GM18858 (cell line): ENCODE measurements around the gene THOC2.
"Not testable (repeated sequence)": the region's sequence is repeated elsewhere in the genome, so short reads cannot be mapped to it uniquely, and the experiment has no call there.

ENCODE experiments used
- ATAC-seq: cut with Tn5 transposase; IDR thresholded peaks from one replicate; pipeline ENCODE4 v1.9.1; 2021; ENCODE audit not compliant: unreplicated experiment

THOC2 gene

GRCh38 chrX:123675154-123675553 is 57.7 kb downstream of the THOC2 start:
- no peak for ATAC-seq

DNA sequence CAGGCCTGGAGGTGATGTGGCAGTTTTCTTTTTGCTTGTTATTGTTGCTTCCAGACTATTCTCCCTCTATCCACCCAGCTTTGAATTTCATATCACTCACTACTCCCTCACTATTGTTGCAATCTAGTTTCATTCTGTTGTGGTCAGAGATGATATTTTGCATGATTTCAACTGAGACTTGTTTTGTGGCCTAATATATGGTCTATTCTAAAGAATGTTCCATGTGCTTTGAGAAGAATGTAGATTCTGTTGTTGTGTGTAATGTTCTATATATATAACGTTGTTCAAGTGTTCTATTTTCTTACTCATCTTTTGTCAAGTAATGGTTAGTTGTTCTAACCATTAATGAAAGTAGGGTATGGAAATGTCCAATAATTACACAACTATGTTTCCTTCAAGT is 59.0 kb downstream of the THOC2 start:
- ATAC-seq, result no peak

DNA sequence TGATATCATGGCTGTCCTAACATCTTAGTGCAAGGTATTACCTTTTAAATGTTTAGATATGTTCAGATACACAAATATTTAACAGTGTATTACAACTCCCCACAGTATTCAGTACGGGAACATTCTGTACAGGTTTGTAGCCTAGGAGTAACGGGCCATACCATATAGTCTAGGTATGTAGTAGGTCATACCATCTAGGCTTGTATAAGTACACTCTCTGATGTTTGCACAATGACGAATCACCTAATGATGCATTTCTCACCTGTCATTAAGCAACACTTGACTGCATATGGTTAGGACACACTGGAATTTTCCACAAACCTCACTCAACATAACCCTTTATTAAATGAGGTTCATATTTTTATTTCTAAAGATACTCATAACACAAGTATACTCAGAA is 67.7 kb downstream of the THOC2 start:
- ATAC-seq, result no peak

- ATAC-seq, result not testable (repeated sequence)
Measured at GRCh38 chrX:123664467-123665167, 68.2 kb downstream of the THOC2 start.

DNA sequence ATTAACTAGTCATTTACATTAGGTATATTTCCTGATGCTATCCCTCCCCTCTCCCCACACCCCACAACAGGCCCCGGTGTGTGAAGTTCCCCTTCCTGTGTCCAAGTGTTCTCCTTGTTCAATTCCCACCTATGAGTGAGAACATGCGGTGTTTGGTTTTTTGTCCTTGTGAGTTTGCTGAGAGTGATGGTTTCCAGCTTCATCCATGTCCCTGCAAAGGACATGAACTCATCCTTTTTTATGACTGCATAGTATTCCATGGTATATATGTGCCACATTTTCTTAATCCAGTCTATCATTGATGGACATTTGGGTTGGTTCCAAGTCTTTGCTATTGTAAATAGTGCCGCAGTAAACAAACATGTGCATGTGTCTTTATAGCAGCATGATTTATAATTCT is 69.1 kb downstream of the THOC2 start:
- not testable (repeated sequence) for ATAC-seq

DNA sequence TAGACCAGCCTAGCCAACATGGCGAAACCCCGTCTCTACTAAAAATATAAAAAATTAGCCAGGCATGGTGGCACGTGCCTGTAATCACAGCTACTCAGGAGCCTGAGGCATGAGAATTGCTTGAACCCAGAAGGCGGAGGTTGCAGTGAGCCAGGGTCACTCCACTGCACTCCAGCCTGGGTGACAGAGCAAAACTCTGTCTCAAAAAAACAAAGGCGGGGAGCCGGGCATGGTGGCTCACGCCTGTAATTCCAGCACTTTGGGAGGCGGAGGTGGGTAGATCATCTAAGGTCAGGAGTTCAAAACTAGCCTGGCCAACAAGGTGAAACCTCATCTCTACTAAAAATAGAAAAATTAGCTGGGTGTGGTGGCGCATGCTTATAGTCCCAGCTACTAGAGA is 76.3 kb downstream of the THOC2 start:
- not testable (repeated sequence) for ATAC-seq

- ATAC-seq, result not testable (repeated sequence)
Measured at GRCh38 chrX:123648811-123649181, 84.1 kb downstream of the THOC2 start.

DNA sequence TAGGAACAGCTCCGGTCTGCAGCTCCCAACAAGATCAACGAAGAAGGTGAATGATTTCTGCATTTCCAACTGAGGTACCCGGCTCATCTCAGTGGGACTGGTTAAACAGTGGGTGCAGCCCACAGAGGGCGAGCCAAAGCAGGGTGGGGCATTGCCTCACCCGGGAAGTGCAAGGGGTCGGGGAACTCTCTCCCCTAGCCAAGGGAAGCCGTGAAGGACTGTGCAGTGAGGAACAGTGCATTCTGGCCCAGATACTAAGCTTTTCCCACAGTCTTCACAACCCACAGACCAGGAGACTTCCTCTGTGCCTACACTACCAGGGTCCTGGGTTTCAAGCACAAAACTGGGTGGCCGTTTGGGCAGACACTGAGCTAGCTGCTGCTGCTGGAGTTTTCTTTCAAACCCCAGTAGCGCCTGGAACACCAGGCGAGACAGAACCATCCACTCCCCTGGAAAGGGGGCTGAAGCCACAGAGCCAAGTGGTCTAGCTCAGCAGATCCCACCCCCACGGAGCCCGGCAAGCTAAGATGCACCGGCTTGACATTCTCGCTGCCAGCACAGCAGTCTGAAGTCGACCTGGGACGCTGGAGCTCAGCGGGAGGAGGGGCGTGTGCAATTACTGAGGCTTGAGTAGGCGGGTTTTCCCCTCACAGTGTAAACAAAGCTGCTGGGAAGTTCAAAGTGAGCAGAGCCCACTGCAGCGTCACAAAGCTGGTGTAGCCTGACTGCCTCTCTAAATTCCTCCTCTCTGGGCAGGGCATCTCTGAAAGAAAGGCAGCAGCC is 84.6 kb downstream of the THOC2 start:
- ATAC-seq, result no peak

DNA sequence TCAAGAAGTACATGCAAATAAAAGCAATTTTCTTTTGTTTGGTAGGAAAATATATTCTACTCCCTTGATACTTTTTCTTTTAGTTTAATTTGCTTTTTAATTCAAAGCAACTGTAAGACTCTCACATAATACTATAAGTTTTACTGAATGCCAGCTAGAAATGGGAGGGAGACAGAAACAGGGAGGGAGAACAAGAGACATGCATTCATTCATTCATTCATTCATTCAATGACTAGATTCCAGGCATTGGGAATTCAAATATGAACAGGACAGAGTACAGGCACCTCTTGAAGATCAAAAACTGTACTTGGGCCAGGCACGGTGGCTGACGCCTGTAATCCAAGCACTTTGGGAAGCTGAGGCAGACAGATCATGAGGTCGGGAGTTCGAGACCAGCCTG is 85.6 kb downstream of the THOC2 start:
- no peak for ATAC-seq

DNA sequence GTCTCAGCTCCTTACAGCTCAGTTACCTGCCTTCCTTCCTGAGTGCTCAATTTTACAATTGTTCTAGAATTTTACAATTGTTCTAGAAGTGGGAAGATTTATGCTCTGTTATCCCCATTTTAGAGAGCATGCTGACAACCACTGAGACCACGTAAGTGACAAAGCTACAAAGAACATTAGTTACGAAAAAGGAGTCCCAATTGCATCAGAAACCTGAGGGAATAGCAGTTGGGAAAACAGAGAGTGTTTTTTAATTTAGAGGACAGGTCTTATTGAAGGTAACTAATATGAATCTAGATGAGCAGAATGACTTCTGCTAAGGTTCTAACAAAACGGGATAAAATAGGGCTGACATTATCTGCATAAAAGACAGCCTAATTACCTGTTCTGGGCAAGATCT is 103.3 kb downstream of the THOC2 start:
- no peak for ATAC-seq

- no peak for ATAC-seq
Measured at GRCh38 chrX:123626962-123627361, 105.9 kb downstream of the THOC2 start.

GRCh38 chrX:123625952-123626351 is 106.9 kb downstream of the THOC2 start:
- ATAC-seq, result no peak

DNA sequence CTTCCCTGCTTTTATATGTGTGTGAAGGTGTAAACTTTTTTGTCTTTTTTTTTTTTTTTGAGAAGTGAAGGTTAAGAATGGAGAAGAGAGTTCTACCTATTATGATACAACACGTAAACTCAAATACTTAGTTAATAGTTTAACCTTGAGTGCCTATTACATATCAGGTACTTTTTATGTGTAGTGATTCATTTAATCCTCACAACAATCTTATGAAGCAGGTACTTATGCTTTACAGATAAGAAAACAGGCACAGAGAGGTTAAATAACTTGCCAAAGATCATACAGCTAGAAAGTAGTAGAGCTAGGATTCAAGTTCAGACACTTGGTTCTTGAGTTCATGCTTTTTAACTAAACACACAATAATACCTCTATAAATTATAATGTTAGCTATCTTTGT is 107.4 kb downstream of the THOC2 start:
- no peak for ATAC-seq

DNA sequence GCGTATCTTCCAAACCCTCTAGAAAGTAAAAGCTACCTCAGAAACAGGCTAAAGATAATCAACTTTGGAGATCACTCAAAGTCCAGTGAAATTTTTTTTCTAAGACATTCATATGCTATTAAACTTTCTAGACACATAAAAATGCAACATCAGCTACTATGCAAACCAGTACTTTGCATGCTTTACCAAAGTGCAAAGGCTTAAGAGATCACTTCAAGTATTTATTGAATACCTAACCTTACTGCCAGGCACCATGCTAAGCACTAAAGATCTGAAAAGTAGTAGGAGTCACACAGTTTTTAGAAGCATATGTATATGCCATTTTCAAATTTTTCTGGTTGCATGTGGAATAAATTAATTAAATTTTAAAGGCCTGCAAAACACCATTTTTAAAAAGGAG is 115.8 kb downstream of the THOC2 start:
- no peak for ATAC-seq

GRCh38 chrX:123610915-123611314 is 121.9 kb downstream of the THOC2 start:
- ATAC-seq, result no peak

- no peak for ATAC-seq
Measured at GRCh38 chrX:123607806-123608205, 125.0 kb downstream of the THOC2 start.

- ATAC-seq, result no peak
Measured at GRCh38 chrX:123607270-123607669, 125.6 kb downstream of the THOC2 start.

DNA sequence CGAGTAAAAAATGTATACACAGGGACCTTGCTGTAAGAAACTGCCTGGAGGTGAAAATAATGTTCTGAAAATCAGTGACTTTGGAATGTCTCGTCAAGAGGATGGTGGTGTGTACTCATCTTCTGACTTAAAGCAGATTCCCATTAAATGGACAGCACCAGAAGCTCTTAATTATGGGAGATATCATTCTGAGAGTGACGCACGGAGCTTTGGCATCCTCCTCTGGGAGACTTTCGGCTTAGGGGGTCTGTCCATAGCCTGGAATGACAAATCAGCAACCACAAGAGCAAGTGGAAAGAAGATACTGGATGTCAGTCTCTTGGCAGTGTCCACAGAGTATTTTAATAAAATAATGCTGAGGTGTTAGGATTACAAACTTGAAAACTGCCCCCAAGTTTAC is 129.4 kb downstream of the THOC2 start:
- no peak for ATAC-seq

DNA sequence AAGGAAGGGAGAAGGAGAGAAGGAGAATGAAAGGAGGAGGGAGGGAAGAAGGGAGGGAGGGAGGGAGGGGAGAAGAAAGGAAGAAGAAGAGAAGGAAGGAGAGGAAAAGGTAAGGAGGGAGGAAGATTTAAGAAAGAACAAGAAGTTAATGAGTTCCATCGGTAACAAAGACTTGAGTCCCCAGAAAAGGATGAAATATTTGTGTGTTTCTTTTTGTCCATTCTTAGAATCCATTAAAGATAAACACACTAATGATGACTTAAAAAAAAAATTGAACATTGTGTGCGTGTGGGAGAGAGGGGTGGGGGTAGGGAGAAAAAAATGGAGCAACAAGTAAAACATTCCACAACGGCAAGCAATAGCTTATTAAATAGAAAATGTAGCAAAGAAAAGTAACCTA is 131.4 kb downstream of the THOC2 start:
- ATAC-seq, result no peak

- ATAC-seq, result no peak
Measured at GRCh38 chrX:123600181-123600580, 132.7 kb downstream of the THOC2 start.

GRCh38 chrX:123590842-123591486 is 141.9 kb downstream of the THOC2 start:
- ATAC-seq, result peak; percentile 57

- no peak for ATAC-seq
Measured at GRCh38 chrX:123588723-123589122, 144.1 kb downstream of the THOC2 start.
